ENCODE measurements around the gene TFB2M.

- TF ChIP-seq REST (IDR thresholded peaks at IDR 0.05; ENCODE audit: insufficient read depth in 1 of 2, low read depth in 2 of 2, low read length in 2 of 2) (no peak), SIN3A (IDR thresholded peaks at IDR 0.05; ENCODE audit: borderline replicate concordance, insufficient read depth, low read length) (no peak), TAF1 (IDR thresholded peaks at IDR 0.05; ENCODE audit: borderline replicate concordance, insufficient read depth, low read length) (no peak)
Observed at GRCh38 chr1:246588159-246588721, 22.2 kb upstream of the TFB2M start.

All from PFSK-1 (cell line).